BJ (cell line): ENCODE data around the gene TRIM24. TPM values are rescaled to one million over a fixed set of nuclear protein-coding genes. Genes with fewer than 3 reads are reported as not detected.

Experiments
- CTCF ChIA-PET: fragments of 350-600 bp; formaldehyde crosslinking; extraction: SDS; loops from one replicate; lab custom pipeline; 2021; ENCODE audit warnings: antibody characterized with exemption, inconsistent platforms; lab: Yijun Ruan, JAX
- POLR2A ChIA-PET: fragments of 300-600 bp; sonication (Branson Sonifier 250); formaldehyde crosslinking; extraction: SDS; loops from one replicate; lab custom pipeline; 2021; ENCODE audit warnings: antibody characterized with exemption; lab: Charles Lee
- DNase-seq: peaks from one replicate; pipeline ENCODE4 v3.0.0-alpha.2; 2011; ENCODE audit warnings: low read depth
- H3K27me3 ChIP-seq: 2 replicates; pipeline ENCODE4 v1.6.0; 2011; ENCODE audit warnings: low read length; ENCODE audit not compliant: control insufficient read depth, insufficient read depth
- H3K36me3 ChIP-seq: 2 replicates; pipeline ENCODE4 v1.5.1; 2011; ENCODE audit warnings: low read length; ENCODE audit not compliant: control insufficient read depth, insufficient read depth
- H3K4me3 ChIP-seq: 2 replicates; pipeline ENCODE4 v1.5.1; 2011; ENCODE audit warnings: low read depth, mild to moderate bottlenecking, control low read depth, low read length
- CTCF ChIP-seq: IDR thresholded peaks from 2 replicates; pipeline ENCODE4 v1.5.1; 2011; ENCODE audit warnings: low read depth, mild to moderate bottlenecking, control low read depth, inconsistent platforms, low read length, moderate library complexity; ENCODE audit not compliant: insufficient read depth
- polyA plus RNA-seq: library from polyadenylated mRNA; depleted of rRNA; stranded (reverse); fragments of >200 nt; gene quantifications from 2 replicates; pipeline ENCODE4 v1.2.3, GENCODE V29; 2011; rRNA removed
- small RNA-seq: library from RNA; depleted of rRNA; stranded (forward); fragments of <200 nt; gene quantifications from one replicate; pipeline ENCODE3, GENCODE V24; 2012; ENCODE audit warnings: low replicate concordance, low read depth; ENCODE audit not compliant: insufficient read length

The TRIM24 gene
- polyA plus RNA-seq, 1 experiment: 4.2 TPM

GRCh38 chr7:138626846-138627245 lies 166.8 kb downstream of the TRIM24 start:
- CTCF ChIA-PET: interaction anchor here (0.8 kb wide), 1 partner anchor 75 kb away, joined by 4 read pairs; no protein-coding TSS in a partner anchor
- no peak for DNase-seq
- H3K36me3 ChIP-seq: no peaks in the 10 kb centered on the region
- no peaks in the 10 kb centered on the region for H3K27me3 ChIP-seq
- TF ChIP-seq CTCF: no peak
- POLR2A ChIA-PET: no interaction called here
- no peak overlapping the region for H3K4me3 ChIP-seq

- ChIA-PET POLR2A (no interaction called here), CTCF (no interaction called here)
- no peaks in the 10 kb centered on the region for H3K36me3 ChIP-seq
- no peak for DNase-seq
- H3K4me3 ChIP-seq: no peak overlapping the region
- no peak for TF ChIP-seq CTCF
- H3K27me3 ChIP-seq: no peaks in the 10 kb centered on the region
Measured at GRCh38 chr7:138627361-138627760, 167.3 kb downstream of the TRIM24 start.

- Histone ChIP-seq H3K4me3 (no peak overlapping the region), H3K36me3 (no peaks in the 10 kb centered on the region), H3K27me3 (no peaks in the 10 kb centered on the region)
- no peak for TF ChIP-seq CTCF
- POLR2A ChIA-PET: no interaction called here
- CTCF ChIA-PET: interaction anchor here (1.3 kb wide), 1 partner anchor 28 kb away, joined by 3 read pairs; no protein-coding TSS in a partner anchor
- DNase-seq: no peak
Measured at GRCh38 chr7:138630059-138630610, 170.1 kb downstream of the TRIM24 start.

- TF ChIP-seq CTCF: no peak
- DNase-seq: no peak
- Histone ChIP-seq H3K4me3 (no peak overlapping the region), H3K36me3 (no peaks in the 10 kb centered on the region), H3K27me3 (no peaks in the 10 kb centered on the region)
- ChIA-PET POLR2A (no interaction called here), CTCF (interaction anchor here (1.3 kb wide), 1 partner anchor 16 kb away, joined by 3 read pairs; no protein-coding TSS in a partner anchor)
Measured at GRCh38 chr7:138632384-138632783, 172.3 kb downstream of the TRIM24 start.

- CTCF ChIA-PET: no interaction called here
- no peak for DNase-seq
- no peaks in the 10 kb centered on the region for H3K36me3 ChIP-seq
- no peaks in the 10 kb centered on the region for H3K27me3 ChIP-seq
- TF ChIP-seq CTCF: no peak
- H3K4me3 ChIP-seq: no peak overlapping the region
- POLR2A ChIA-PET: no interaction called here
Measured at GRCh38 chr7:138632826-138633602, 173.0 kb downstream of the TRIM24 start.

Small RNA genes lying within 50 kb of the gene (small RNA-seq; reads per million reads assigned to genes)
- not detected for gene RF00561

Other genes starting within 250 kb of the TRIM24 start
- gene SVOPL, start 241.1 kb downstream of the TRIM24 start, polyA plus RNA-seq: not detected in 2 replicates